DMS153 (cell line): ENCODE results near the gene CDK2AP2.
"Not testable (repeated sequence)": the region's sequence is repeated elsewhere in the genome, so short reads cannot be mapped to it uniquely, and the experiment has no call there.

Experiments used
- DNase-seq: peaks from one replicate; lab custom pipeline; 2025; lab: John Stamatoyannopoulos, UW

CDK2AP2 gene

GRCh38 chr11:67466367-67466766 is 41.6 kb downstream of the CDK2AP2 start:
- no peak for DNase-seq

GRCh38 chr11:67465530-67465929 is 42.4 kb downstream of the CDK2AP2 start:
- DNase-seq, result not testable (repeated sequence)

- no peak for DNase-seq
Measured at GRCh38 chr11:67465189-67465510, 42.8 kb downstream of the CDK2AP2 start.

GRCh38 chr11:67464411-67465188 is 43.4 kb downstream of the CDK2AP2 start:
- DNase-seq, result peak; percentile 81

- peak; percentile 50 for DNase-seq
Measured at GRCh38 chr11:67463680-67464410, 44.1 kb downstream of the CDK2AP2 start.

GRCh38 chr11:67463186-67463585 is 44.8 kb downstream of the CDK2AP2 start:
- no peak for DNase-seq

- DNase-seq, result no peak
Measured at GRCh38 chr11:67458266-67458665, 49.7 kb downstream of the CDK2AP2 start.

- DNase-seq, result no peak
Measured at GRCh38 chr11:67457453-67457852, 50.5 kb downstream of the CDK2AP2 start.
